ENCODE data around the gene ABI3BP. TPM values are rescaled to one million over a fixed set of nuclear protein-coding genes. Genes with fewer than 3 reads are reported as not detected.
A peak's percentile ranks its signal among the peaks of the same experiment; 100 is the strongest.

Gene ABI3BP
- total RNA-seq, 1 donor from 2014 or later: 91.1 TPM

DNA sequence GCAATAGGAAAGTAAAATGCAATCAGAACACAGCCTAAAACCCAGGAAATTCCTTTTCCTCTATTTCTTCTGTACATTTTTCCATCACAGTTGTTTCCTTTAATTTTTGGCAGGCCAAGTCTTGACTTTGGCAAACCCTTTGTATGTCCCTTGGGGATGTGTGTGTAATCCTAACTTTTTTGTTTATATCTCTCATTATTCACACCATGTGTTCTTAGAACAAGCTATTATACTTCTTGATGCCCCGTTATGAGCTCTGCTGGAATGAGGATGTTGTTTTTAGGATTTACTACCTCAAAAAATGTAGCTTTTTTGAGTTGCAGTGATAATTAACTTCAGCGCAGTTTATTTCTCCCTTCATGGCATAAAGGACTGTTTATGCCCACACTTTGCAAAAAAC lies 123.4 kb downstream of the ABI3BP start:
- no peak for DNase-seq (ENCODE audit: extremely low spot score in 2 of 2)
- no peaks in the 10 kb centered on the region for H3K36me3 ChIP-seq
- H3K4me1 ChIP-seq: peaks cover 9% of the 10 kb centered on the region
- TF ChIP-seq, protein P1, sequence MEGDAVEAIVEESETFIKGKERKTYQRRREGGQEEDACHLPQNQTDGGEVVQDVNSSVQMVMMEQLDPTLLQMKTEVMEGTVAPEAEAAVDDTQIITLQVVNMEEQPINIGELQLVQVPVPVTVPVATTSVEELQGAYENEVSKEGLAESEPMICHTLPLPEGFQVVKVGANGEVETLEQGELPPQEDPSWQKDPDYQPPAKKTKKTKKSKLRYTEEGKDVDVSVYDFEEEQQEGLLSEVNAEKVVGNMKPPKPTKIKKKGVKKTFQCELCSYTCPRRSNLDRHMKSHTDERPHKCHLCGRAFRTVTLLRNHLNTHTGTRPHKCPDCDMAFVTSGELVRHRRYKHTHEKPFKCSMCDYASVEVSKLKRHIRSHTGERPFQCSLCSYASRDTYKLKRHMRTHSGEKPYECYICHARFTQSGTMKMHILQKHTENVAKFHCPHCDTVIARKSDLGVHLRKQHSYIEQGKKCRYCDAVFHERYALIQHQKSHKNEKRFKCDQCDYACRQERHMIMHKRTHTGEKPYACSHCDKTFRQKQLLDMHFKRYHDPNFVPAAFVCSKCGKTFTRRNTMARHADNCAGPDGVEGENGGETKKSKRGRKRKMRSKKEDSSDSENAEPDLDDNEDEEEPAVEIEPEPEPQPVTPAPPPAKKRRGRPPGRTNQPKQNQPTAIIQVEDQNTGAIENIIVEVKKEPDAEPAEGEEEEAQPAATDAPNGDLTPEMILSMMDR (IDR thresholded peaks at IDR 0.05): no peak
- TF ChIP-seq POLR2AphosphoS5 (IDR thresholded peaks at IDR 0.05; ENCODE audit: insufficient read depth in 1 of 2, low read depth in 1 of 2) (no peak), POLR2A (IDR thresholded peaks at IDR 0.05) (no peak)
- H3K4me3 ChIP-seq: no peak overlapping the region
- intact Hi-C loops (cut with DNase I): no loop called here
- no peak overlapping the region for H3K27ac ChIP-seq
- H3K27me3 ChIP-seq: no peaks in the 10 kb centered on the region
- H3K9me3 ChIP-seq: no peaks in the 10 kb centered on the region

DNA sequence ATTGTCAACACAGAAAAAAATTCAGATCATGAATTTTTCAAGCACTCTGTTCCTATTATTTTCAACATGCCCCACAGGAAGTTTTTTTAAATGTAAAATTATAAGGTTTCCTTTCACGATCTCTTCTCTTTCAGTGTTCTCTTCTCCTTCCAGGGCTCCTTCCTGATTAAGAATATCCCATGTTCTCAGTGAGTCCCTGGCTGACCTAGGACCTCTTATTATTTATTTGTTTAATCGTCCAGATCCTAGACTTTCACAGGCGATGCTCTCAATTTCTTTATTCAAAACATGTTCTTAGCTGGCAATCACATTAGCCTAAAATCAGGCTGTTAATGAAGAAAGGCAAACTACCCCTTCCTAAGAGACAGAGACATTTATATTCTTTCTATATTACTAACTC lies 124.3 kb downstream of the ABI3BP start:
- TF ChIP-seq, protein P1 (IDR thresholded peaks at IDR 0.05): no peak
- TF ChIP-seq POLR2AphosphoS5 (IDR thresholded peaks at IDR 0.05; ENCODE audit: insufficient read depth in 1 of 2, low read depth in 1 of 2) (no peak), POLR2A (IDR thresholded peaks at IDR 0.05) (no peak)
- H3K4me3 ChIP-seq: no peak overlapping the region
- no peak for DNase-seq (ENCODE audit: extremely low spot score in 2 of 2)
- no peaks in the 10 kb centered on the region for H3K36me3 ChIP-seq
- intact Hi-C loops (cut with DNase I): no loop called here
- H3K4me1 ChIP-seq: peaks cover 9% of the 10 kb centered on the region
- H3K9me3 ChIP-seq: no peaks in the 10 kb centered on the region
- H3K27me3 ChIP-seq: no peaks in the 10 kb centered on the region
- no peak overlapping the region for H3K27ac ChIP-seq

DNA sequence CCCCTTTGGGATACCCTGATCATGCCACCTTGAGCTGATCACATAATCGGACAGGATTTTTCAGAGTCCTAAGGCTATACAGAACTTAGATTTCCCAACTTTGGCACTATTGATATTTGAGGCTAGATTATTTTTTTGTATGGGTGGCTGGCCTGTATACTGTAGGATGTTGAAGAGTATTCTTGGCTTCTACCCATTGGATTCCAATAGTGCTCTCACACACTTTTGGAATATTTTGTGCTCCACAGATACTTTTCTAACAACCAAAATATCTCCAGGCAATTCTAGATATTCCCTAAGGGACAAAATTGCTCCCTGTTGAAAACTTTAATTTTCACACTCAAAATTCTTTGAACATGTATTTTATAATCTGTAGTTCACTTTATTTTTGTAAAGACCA lies 125.1 kb downstream of the ABI3BP start:
- Histone ChIP-seq H3K27me3 (no peaks in the 10 kb centered on the region), H3K27ac (no peak overlapping the region), H3K4me1 (peaks cover 9% of the 10 kb centered on the region), H3K9me3 (no peaks in the 10 kb centered on the region), H3K4me3 (no peak overlapping the region), H3K36me3 (no peaks in the 10 kb centered on the region)
- intact Hi-C loops (cut with DNase I): no loop called here
- no peak for DNase-seq (ENCODE audit: extremely low spot score in 2 of 2)
- TF ChIP-seq, protein P1 (IDR thresholded peaks at IDR 0.05): no peak
- TF ChIP-seq POLR2AphosphoS5 (IDR thresholded peaks at IDR 0.05; ENCODE audit: insufficient read depth in 1 of 2, low read depth in 1 of 2) (no peak), POLR2A (IDR thresholded peaks at IDR 0.05) (no peak)

DNA sequence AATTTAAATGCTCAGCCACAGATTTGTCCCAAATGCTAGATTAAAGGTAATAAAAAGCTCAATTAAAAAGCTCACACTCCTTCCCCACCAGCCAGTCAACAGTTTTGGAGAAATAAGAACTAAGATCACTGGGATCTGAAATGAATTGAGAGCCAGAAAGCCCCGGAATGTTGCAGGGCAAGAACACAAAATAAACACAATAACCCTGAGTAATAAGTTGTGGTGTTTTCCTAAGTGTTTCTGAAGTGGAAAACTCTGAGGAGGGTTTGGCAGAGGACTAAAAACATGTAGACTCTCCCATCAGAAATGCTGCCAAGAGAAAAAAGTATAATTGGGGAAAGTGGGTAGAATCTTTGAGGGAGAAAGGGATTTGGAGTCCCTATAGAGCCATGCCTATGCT lies 127.8 kb downstream of the ABI3BP start:
- no peak for DNase-seq (ENCODE audit: extremely low spot score in 2 of 2)
- Histone ChIP-seq H3K27me3 (no peaks in the 10 kb centered on the region), H3K4me3 (no peak overlapping the region), H3K27ac (peak overlapping the region; percentile 23), H3K4me1 (peaks cover 7% of the 10 kb centered on the region), H3K36me3 (no peaks in the 10 kb centered on the region), H3K9me3 (no peaks in the 10 kb centered on the region)
- intact Hi-C loops (cut with DNase I): no loop called here
- TF ChIP-seq POLR2AphosphoS5 (IDR thresholded peaks at IDR 0.05; ENCODE audit: insufficient read depth in 1 of 2, low read depth in 1 of 2) (no peak), POLR2A (IDR thresholded peaks at IDR 0.05) (no peak)
- TF ChIP-seq, protein P1 (IDR thresholded peaks at IDR 0.05): no peak

DNA sequence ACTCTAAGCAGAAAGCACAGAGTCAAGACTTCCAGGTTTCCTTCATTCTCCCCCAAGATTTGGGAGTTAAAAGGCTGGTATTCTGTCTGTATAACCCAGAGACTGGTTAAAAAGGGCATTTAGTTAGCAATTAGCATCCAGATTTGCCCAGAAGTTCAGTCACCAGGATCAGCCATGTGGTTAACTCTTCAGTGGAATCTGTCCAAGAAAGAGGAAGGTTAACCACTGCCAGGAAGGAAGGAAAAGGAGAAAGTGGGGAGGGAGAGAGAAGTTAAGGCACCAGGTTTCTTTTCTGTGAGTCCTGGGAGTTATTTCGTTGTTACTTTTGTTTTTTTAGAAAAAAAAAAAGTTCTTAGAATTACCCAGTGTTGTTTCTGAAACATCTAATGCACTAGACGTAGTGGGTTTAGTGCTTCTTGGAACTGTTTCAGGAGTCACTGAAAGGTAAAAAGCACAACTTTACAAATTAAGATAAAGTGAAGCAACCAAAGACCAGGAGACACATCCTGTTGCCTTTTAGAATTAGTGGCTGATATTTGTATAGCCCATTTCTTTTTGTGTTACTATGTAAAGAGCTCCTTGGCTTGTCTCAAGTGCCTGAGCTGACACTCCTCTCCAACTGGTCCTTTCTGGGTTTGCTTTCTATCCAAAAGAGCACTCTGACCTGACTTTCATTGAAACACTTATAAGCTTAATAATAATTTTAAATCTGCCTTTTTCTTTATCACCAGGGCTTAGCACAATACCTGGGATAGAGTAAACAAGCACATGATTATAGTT lies 128.6 kb downstream of the ABI3BP start:
- no peak for TF ChIP-seq POLR2A (IDR thresholded peaks at IDR 0.05)
- TF ChIP-seq POLR2AphosphoS5 (IDR thresholded peaks at IDR 0.05; ENCODE audit: insufficient read depth in 1 of 2, low read depth in 1 of 2): no peak
- TF ChIP-seq, protein P1 (IDR thresholded peaks at IDR 0.05): no peak
- Histone ChIP-seq H3K9me3 (no peaks in the 10 kb centered on the region), H3K27ac (peak overlapping the region; percentile 3), H3K27me3 (no peaks in the 10 kb centered on the region), H3K4me1 (no peaks in the 10 kb centered on the region), H3K4me3 (no peak overlapping the region), H3K36me3 (no peaks in the 10 kb centered on the region)
- intact Hi-C loops (cut with DNase I): no loop called here
- DNase-seq (ENCODE audit: extremely low spot score in 2 of 2): no peak

All from vagina (tissue), 2 donors.